Left lung (tissue), 10 donors: ENCODE results near the gene MET. TPM values are rescaled to one million over a fixed set of nuclear protein-coding genes. Genes with fewer than 3 reads are reported as not detected.
"Not testable (repeated sequence)": the region's sequence is repeated elsewhere in the genome, so short reads cannot be mapped to it uniquely, and the experiment has no call there.

ENCODE experiments used
- ATAC-seq: fragments of 200-7000 bp; cut with Tn5 transposase; one replicate; pipeline ENCODE4 v1.9.1; 2020; ENCODE audit warnings: moderate library complexity
- DNase-seq, 4 donors: peaks; one replicate each; pipeline ENCODE4 v3.0.0-alpha.2; 2013 to 2020
- H3K27ac ChIP-seq, 2 donors: fragments of 200-600 bp; sonication (generic) in 1 of 2; one replicate each; pipeline versions ENCODE4 v1.5.0 to v1.8.0; 2020 to 2021
- H3K27me3 ChIP-seq, 2 donors: fragments of 200-600 bp; sonication (generic) in 1 of 2; one replicate each; pipeline versions ENCODE4 v1.5.0 to v1.8.0; 2020 to 2021
- H3K36me3 ChIP-seq, 2 donors: fragments of 200-600 bp; sonication (generic) in 1 of 2; one replicate each; pipeline versions ENCODE4 v1.5.0 to v1.8.0; 2020 to 2021
- H3K4me1 ChIP-seq, 2 donors: fragments of 200-600 bp; one replicate each; pipeline ENCODE4 v1.8.0; 2021
- H3K4me3 ChIP-seq, 2 donors: fragments of 200-600 bp; sonication (generic) in 1 of 2; one replicate each; pipeline versions ENCODE4 v1.5.0 to v1.8.0; 2020 to 2021; ENCODE audit warnings: mild to moderate bottlenecking in 1 of 2
- H3K9me3 ChIP-seq, 2 donors: fragments of 200-600 bp; sonication (generic) in 1 of 2; one replicate each; pipeline versions ENCODE4 v1.5.0 to v1.8.0; 2020 to 2021
- CTCF ChIP-seq, 2 donors: fragments of 200-600 bp; sonication (generic) in 1 of 2; IDR thresholded peaks; one replicate each; pipeline versions ENCODE4 v1.5.0 to v1.8.0; 2021; ENCODE audit warnings: antibody characterized with exemption in 2 of 2
- intact Hi-C, 2 donors: fragments of 100-400 bp; cut with DNase I; formaldehyde crosslinking; loops; one replicate each; pipeline versions ENCODE4 v1.11.2 to v1.14.2; 2022
- polyA plus RNA-seq, 6 donors: library from polyadenylated mRNA; unstranded; fragments of 120-200 nt; gene quantifications; one replicate each; pipeline ENCODE4 v1.2.1, GENCODE V29; 2013; ENCODE audit not compliant: insufficient read length in 6 of 6
- total RNA-seq, 2 donors: library from RNA; stranded (reverse); fragmentation: NEBNext Ultra II Directional; extraction: Animal tissue kit (Norgen Biotek cat#: 25700); gene quantifications; one replicate each; pipeline ENCODE4 v1.2.1, GENCODE V29; 2021
- donor health status: DM: no; HTN: yes; CAD: no.
- donor health status: DM: no; HTN: no; CAD: no.

The MET gene
- total and polyA plus RNA-seq, 8 donors: 24.7 to 89.3 (median 32.1) TPM

GRCh38 chr7:116809636-116810266 lies 137.8 kb downstream of the MET start:
- peak in 2 of 4 donors; percentile 68 to 83 for DNase-seq
- no peaks in the 10 kb centered on the region for H3K36me3 ChIP-seq

GRCh38 chr7:116810267-116811116 lies 138.5 kb downstream of the MET start:
- Histone ChIP-seq H3K9me3 (no peaks in the 10 kb centered on the region), H3K36me3 (no peaks in the 10 kb centered on the region), H3K27ac (no peak overlapping the region), H3K4me3 (no peak overlapping the region), H3K27me3 (no peaks in the 10 kb centered on the region), H3K4me1 (peaks cover 0 to 7% of the 10 kb centered on the region in 2 donors)
- no peak for DNase-seq
- TF ChIP-seq CTCF (IDR thresholded peaks at IDR 0.05): no peak
- intact Hi-C loops: loop anchor here in 1 of 2 donors (5.0 to 10.0 kb wide), 2 partner anchors 218 to 566 kb away; no protein-coding TSS in a partner anchor
- ATAC-seq: peak; percentile 51

More at GRCh38 chr7:116809636-116810266, 137.8 kb downstream of the MET start:
- Histone ChIP-seq H3K9me3 (no peaks in the 10 kb centered on the region), H3K27me3 (no peaks in the 10 kb centered on the region), H3K4me1 (peaks cover 0 to 7% of the 10 kb centered on the region in 2 donors), H3K4me3 (no peak overlapping the region), H3K27ac (no peak overlapping the region)
- peak; percentile 93 for ATAC-seq
- peak; percentile 40 to 57 for TF ChIP-seq CTCF (IDR thresholded peaks at IDR 0.05)
- intact Hi-C loops: loop anchor here in 1 of 2 donors (5.0 to 10.0 kb wide), 3 partner anchors 217 to 632 kb away; no protein-coding TSS in a partner anchor

GRCh38 chr7:116811768-116812167 lies 139.8 kb downstream of the MET start:
- intact Hi-C loops: loop anchor here in 1 of 2 donors (5.0 to 10.0 kb wide), 2 partner anchors 219 to 567 kb away; no protein-coding TSS in a partner anchor
- Histone ChIP-seq H3K9me3 (no peaks in the 10 kb centered on the region), H3K27me3 (no peaks in the 10 kb centered on the region), H3K4me1 (peaks cover 0 to 7% of the 10 kb centered on the region in 2 donors), H3K4me3 (no peak overlapping the region), H3K27ac (no peak overlapping the region), H3K36me3 (no peaks in the 10 kb centered on the region)
- DNase-seq (no peak), ATAC-seq (no peak)
- TF ChIP-seq CTCF (IDR thresholded peaks at IDR 0.05): no peak

- no peak for ATAC-seq
- Histone ChIP-seq H3K36me3 (no peaks in the 10 kb centered on the region), H3K4me1 (peaks cover 0 to 7% of the 10 kb centered on the region in 2 donors), H3K4me3 (no peak overlapping the region), H3K27ac (no peak overlapping the region), H3K9me3 (no peaks in the 10 kb centered on the region), H3K27me3 (no peaks in the 10 kb centered on the region)
- intact Hi-C loops: loop anchor here in 1 of 2 donors (5.0 to 10.0 kb wide), 2 partner anchors 221 to 568 kb away; no protein-coding TSS in a partner anchor
- no peak for DNase-seq
- TF ChIP-seq CTCF (IDR thresholded peaks at IDR 0.05): no peak
Observed at GRCh38 chr7:116812860-116813259, 140.9 kb downstream of the MET start.

- not testable (repeated sequence) for H3K4me1 ChIP-seq, ATAC-seq, H3K9me3 ChIP-seq, H3K27ac ChIP-seq, H3K36me3 ChIP-seq, H3K27me3 ChIP-seq, DNase-seq, H3K4me3 ChIP-seq
- intact Hi-C loops: loop anchor here in 1 of 2 donors (5.0 to 10.0 kb wide), 2 partner anchors 221 to 569 kb away; no protein-coding TSS in a partner anchor
Observed at GRCh38 chr7:116813371-116813770, 141.4 kb downstream of the MET start.
